Natural killer cell treated with Interleukin-12 subunit alpha and Interleukin-12 subunit beta and Interleukin-15 and Interleukin-18, amount 100 ng/mL, for 72 hours (primary cell): ENCODE results near the gene ESYT1. TPM values are rescaled to one million over a fixed set of nuclear protein-coding genes. Genes with fewer than 3 reads are reported as not detected.
A peak's percentile ranks its signal among the peaks of the same experiment; 100 is the strongest.
"Not testable (repeated sequence)": the region's sequence is repeated elsewhere in the genome, so short reads cannot be mapped to it uniquely, and the experiment has no call there.

ENCODE experiments used
- ATAC-seq, 2 donors: fragments of 150-1000 bp; cut with Tn5 transposase in 1 of 2; sonication (Bioruptor Pico), chemical (Tn5 transposase) in 1 of 2; 2 replicates each; pipeline ENCODE4 v1.10.0; 2021
- DNase-seq: peaks from one replicate; pipeline ENCODE4 v3.0.0; 2022; ENCODE audit warnings: low spot score
- H3K27ac Mint-ChIP-seq, 2 donors: 1 replicate in 1 of 2; 2 replicates in 1 of 2; pipeline ENCODE4 v1.8.0; 2022; ENCODE audit warnings: mixed read lengths in 2 of 2, mild to moderate bottlenecking in 1 of 2, moderate library complexity in 1 of 2
- H3K27me3 Mint-ChIP-seq, 2 donors: 1 replicate in 1 of 2; 2 replicates in 1 of 2; pipeline ENCODE4 v1.8.0; 2022; ENCODE audit warnings: mixed read lengths in 2 of 2
- H3K36me3 Mint-ChIP-seq: one replicate; pipeline ENCODE4 v1.8.0; 2022; ENCODE audit warnings: mixed read lengths
- H3K4me1 Mint-ChIP-seq, 2 donors: 1 replicate in 1 of 2; 2 replicates in 1 of 2; pipeline ENCODE4 v1.8.0; 2022; ENCODE audit warnings: low read depth in 2 of 2, mixed read lengths in 2 of 2, mild to moderate bottlenecking in 1 of 2
- H3K4me3 Mint-ChIP-seq: one replicate; pipeline ENCODE4 v1.8.0; 2022; ENCODE audit warnings: mixed read lengths
- H3K9me3 Mint-ChIP-seq: 2 replicates; pipeline ENCODE4 v1.8.0; 2022; ENCODE audit warnings: mixed read lengths
- total RNA-seq, 2 donors: library from RNA; stranded (reverse); gene quantifications; one replicate each; pipeline ENCODE4 v1.2.3, GENCODE V29; 2022

The ESYT1 gene
- total RNA-seq, 2 donors from 2014 or later = 89.3 to 120 TPM

- H3K36me3 Mint-ChIP-seq = peaks cover 45% of the 10 kb centered on the region
- no peaks in the 10 kb centered on the region for H3K27me3 Mint-ChIP-seq
Measured at GRCh38 chr12:56114084-56114483, 14.0 kb upstream of the ESYT1 start.

GRCh38 chr12:56115329-56115728 lies 12.7 kb upstream of the ESYT1 start:
- Mint-ChIP-seq H3K4me3 (peak overlapping the region; percentile 99), H3K4me1 (peaks cover 22 to 36% of the 10 kb centered on the region in 2 donors), H3K27me3 (no peaks in the 10 kb centered on the region), H3K27ac (peak overlapping the region; percentile 93 to 97), H3K9me3 (no peaks in the 10 kb centered on the region), H3K36me3 (peaks cover 41% of the 10 kb centered on the region)
- DNase-seq = no peak
- ATAC-seq = no peak

More at GRCh38 chr12:56114084-56114483, 14.0 kb upstream of the ESYT1 start:
- Mint-ChIP-seq H3K4me3 (no peak overlapping the region), H3K27ac (peak overlapping the region; percentile 62 to 64), H3K4me1 (peaks cover 16 to 29% of the 10 kb centered on the region in 2 donors), H3K9me3 (no peaks in the 10 kb centered on the region)
- ATAC-seq (no peak), DNase-seq (no peak)

GRCh38 chr12:56116267-56117081 lies 11.6 kb upstream of the ESYT1 start, which contains the start of gene RPL41:
Gene RPL41, plus strand, starts transcription at chr12:56116633.
- ATAC-seq (peak; percentile 66 to 81), DNase-seq (peak; percentile 93)
- Mint-ChIP-seq H3K36me3 (peaks cover 30% of the 10 kb centered on the region), H3K4me1 (peaks cover 22 to 36% of the 10 kb centered on the region in 2 donors), H3K27me3 (no peaks in the 10 kb centered on the region), H3K27ac (peak within 1 kb of the TSS; percentile 93 to 97), H3K4me3 (peak within 1 kb of the TSS; percentile 99), H3K9me3 (no peaks in the 10 kb centered on the region)

GRCh38 chr12:56117082-56117706 lies 10.9 kb upstream of the ESYT1 start:
- not testable (repeated sequence) for H3K9me3 Mint-ChIP-seq, H3K27me3 Mint-ChIP-seq, ATAC-seq, DNase-seq
- Mint-ChIP-seq H3K36me3 (peaks cover 30% of the 10 kb centered on the region), H3K4me3 (peak overlapping the region; percentile 99), H3K4me1 (peaks cover 22 to 36% of the 10 kb centered on the region in 2 donors), H3K27ac (peak overlapping the region; percentile 93 to 97)

GRCh38 chr12:56117778-56118687 lies 10.0 kb upstream of the ESYT1 start, which contains the start of gene ZC3H10:
Gene ZC3H10, plus strand, starts transcription at chr12:56118266. Its CDS starts 2,297 bp downstream, at chr12:56120563.
- ATAC-seq (peak; percentile 93), DNase-seq (peak; percentile 99)
- H3K4me3 Mint-ChIP-seq = peak within 1 kb of the TSS; percentile 99
- peak within 1 kb of the TSS; percentile 93 to 97 for H3K27ac Mint-ChIP-seq
- H3K27me3 Mint-ChIP-seq = no peaks in the 10 kb centered on the region
- H3K4me1 Mint-ChIP-seq = peaks cover 22 to 36% of the 10 kb centered on the region in 2 donors
- peaks cover 29% of the 10 kb centered on the region for H3K36me3 Mint-ChIP-seq
- no peaks in the 10 kb centered on the region for H3K9me3 Mint-ChIP-seq

GRCh38 chr12:56118688-56119357 lies 9.2 kb upstream of the ESYT1 start:
- H3K36me3 Mint-ChIP-seq = peaks cover 21% of the 10 kb centered on the region
- H3K4me1 Mint-ChIP-seq = peaks cover 25 to 35% of the 10 kb centered on the region in 2 donors
- ATAC-seq (no peak), DNase-seq (no peak)
- H3K9me3 Mint-ChIP-seq = no peaks in the 10 kb centered on the region
- H3K27me3 Mint-ChIP-seq = no peaks in the 10 kb centered on the region
- H3K27ac Mint-ChIP-seq = peak overlapping the region; percentile 93 to 97
- peak overlapping the region; percentile 99 for H3K4me3 Mint-ChIP-seq

GRCh38 chr12:56119361-56119796 lies 8.7 kb upstream of the ESYT1 start:
- Mint-ChIP-seq H3K27me3 (no peaks in the 10 kb centered on the region), H3K27ac (peak overlapping the region; percentile 93 to 97), H3K9me3 (no peaks in the 10 kb centered on the region), H3K36me3 (peaks cover 17% of the 10 kb centered on the region), H3K4me1 (peaks cover 29 to 39% of the 10 kb centered on the region in 2 donors), H3K4me3 (peak overlapping the region; percentile 99)
- ATAC-seq (no peak), DNase-seq (peak; percentile 74)

GRCh38 chr12:56120158-56120846 lies 7.8 kb upstream of the ESYT1 start:
- H3K36me3 Mint-ChIP-seq = peaks cover 17% of the 10 kb centered on the region
- peaks cover 32 to 40% of the 10 kb centered on the region in 2 donors for H3K4me1 Mint-ChIP-seq
- ATAC-seq = no peak
- no peaks in the 10 kb centered on the region for H3K27me3 Mint-ChIP-seq
- H3K9me3 Mint-ChIP-seq = no peaks in the 10 kb centered on the region
- H3K4me3 Mint-ChIP-seq = no peak overlapping the region
- no peak overlapping the region for H3K27ac Mint-ChIP-seq
- DNase-seq = no peak

- H3K27ac Mint-ChIP-seq = peak overlapping the region in 1 of 2 donors; percentile 45
- no peak overlapping the region for H3K4me3 Mint-ChIP-seq
- no peaks in the 10 kb centered on the region for H3K9me3 Mint-ChIP-seq
- H3K27me3 Mint-ChIP-seq = no peaks in the 10 kb centered on the region
- peaks cover 17% of the 10 kb centered on the region for H3K36me3 Mint-ChIP-seq
- H3K4me1 Mint-ChIP-seq = peaks cover 36 to 46% of the 10 kb centered on the region in 2 donors
- ATAC-seq (no peak), DNase-seq (no peak)
Measured at GRCh38 chr12:56121204-56121870, 6.7 kb upstream of the ESYT1 start.

- Mint-ChIP-seq H3K36me3 (peaks cover 4% of the 10 kb centered on the region), H3K27me3 (no peaks in the 10 kb centered on the region), H3K4me3 (no peak overlapping the region), H3K9me3 (no peaks in the 10 kb centered on the region), H3K27ac (peak overlapping the region in 1 of 2 donors; percentile 45), H3K4me1 (peaks cover 46 to 47% of the 10 kb centered on the region in 2 donors)
- DNase-seq (no peak), ATAC-seq (no peak)
Measured at GRCh38 chr12:56122637-56123036, 5.4 kb upstream of the ESYT1 start.

- DNase-seq (no peak), ATAC-seq (no peak)
- H3K27me3 Mint-ChIP-seq = no peaks in the 10 kb centered on the region
- peak overlapping the region; percentile 92 to 94 for H3K27ac Mint-ChIP-seq
- H3K9me3 Mint-ChIP-seq = no peaks in the 10 kb centered on the region
- H3K36me3 Mint-ChIP-seq = no peaks in the 10 kb centered on the region
- peaks cover 42 to 46% of the 10 kb centered on the region in 2 donors for H3K4me1 Mint-ChIP-seq
- no peak overlapping the region for H3K4me3 Mint-ChIP-seq
Measured at GRCh38 chr12:56124133-56124532, 3.9 kb upstream of the ESYT1 start.

GRCh38 chr12:56126732-56127239 lies 1.3 kb upstream of the ESYT1 start:
- H3K4me1 Mint-ChIP-seq = peaks cover 53 to 58% of the 10 kb centered on the region in 2 donors
- peak overlapping the region; percentile 92 to 94 for H3K27ac Mint-ChIP-seq
- no peaks in the 10 kb centered on the region for H3K27me3 Mint-ChIP-seq
- ATAC-seq (no peak), DNase-seq (no peak)
- H3K4me3 Mint-ChIP-seq = peak overlapping the region; percentile 97
- H3K36me3 Mint-ChIP-seq = peaks cover 10% of the 10 kb centered on the region
- no peaks in the 10 kb centered on the region for H3K9me3 Mint-ChIP-seq
